Chondrocyte (in vitro differentiated cells): Measurements from ENCODE around the gene CHMP4B. TPM values are rescaled to one million over a fixed set of nuclear protein-coding genes. Genes with fewer than 3 reads are reported as not detected.

Experiments used
- DNase-seq: peaks from one replicate; pipeline ENCODE4 v3.0.0; 2021; ENCODE audit warnings: mixed read lengths, low spot score
- H3K27ac Mint-ChIP-seq: one replicate; pipeline ENCODE4 v1.8.0; 2021; ENCODE audit warnings: mild to moderate bottlenecking, moderate library complexity, mixed read lengths; ENCODE audit not compliant: unreplicated experiment
- H3K27me3 Mint-ChIP-seq: 2 replicates; pipeline ENCODE4 v1.8.0; 2021; ENCODE audit warnings: low read depth, mixed read lengths
- H3K36me3 Mint-ChIP-seq: 2 replicates; pipeline ENCODE4 v1.8.0; 2021; ENCODE audit warnings: low read depth, mixed read lengths
- H3K4me1 Mint-ChIP-seq: 2 replicates; pipeline ENCODE4 v1.8.0; 2021; ENCODE audit warnings: low read depth, mild to moderate bottlenecking, mixed read lengths
- H3K4me3 Mint-ChIP-seq: one replicate; pipeline ENCODE4 v1.8.0; 2021; ENCODE audit warnings: mild to moderate bottlenecking, moderate library complexity, mixed read lengths; ENCODE audit not compliant: unreplicated experiment
- H3K9me3 Mint-ChIP-seq: 2 replicates; pipeline ENCODE4 v1.8.0; 2021; ENCODE audit warnings: low read depth, mixed read lengths
- CTCF ChIP-seq: fragments of 200-600 bp; sonication (generic); IDR thresholded peaks from 2 replicates; pipeline ENCODE4 v1.5.0; 2021; ENCODE audit warnings: antibody characterized with exemption, mild to moderate bottlenecking, moderate library complexity
- total RNA-seq: library from RNA; stranded (reverse); gene quantifications from 3 replicates; pipeline ENCODE4 v1.2.1, GENCODE V29; 2021

The CHMP4B gene
- total RNA-seq, 1 donor from 2014 or later, result 122 TPM

GRCh38 chr20:33862709-33863403 is 51.7 kb downstream of the CHMP4B start:
- Mint-ChIP-seq H3K9me3 (no peaks in the 10 kb centered on the region), H3K36me3 (peaks cover 3% of the 10 kb centered on the region), H3K4me1 (no peaks in the 10 kb centered on the region), H3K27ac (no peak overlapping the region), H3K27me3 (peaks cover 8% of the 10 kb centered on the region), H3K4me3 (peak overlapping the region; percentile 29)
- peak; percentile 88 for TF ChIP-seq CTCF
- no peak for DNase-seq

- Mint-ChIP-seq H3K4me1 (no peaks in the 10 kb centered on the region), H3K9me3 (no peaks in the 10 kb centered on the region), H3K27me3 (peaks cover 17% of the 10 kb centered on the region), H3K27ac (no peak overlapping the region), H3K4me3 (no peak overlapping the region), H3K36me3 (peaks cover 4% of the 10 kb centered on the region)
- TF ChIP-seq CTCF, result no peak
- no peak for DNase-seq
These were observed 52.5 kb downstream of the CHMP4B start for GRCh38 chr20:33863440-33864323.

- no peak for DNase-seq
- H3K4me1 Mint-ChIP-seq, result no peaks in the 10 kb centered on the region
- no peak for TF ChIP-seq CTCF
- H3K27ac Mint-ChIP-seq, result no peak overlapping the region
- peaks cover 2% of the 10 kb centered on the region for H3K36me3 Mint-ChIP-seq
- peaks cover 24% of the 10 kb centered on the region for H3K27me3 Mint-ChIP-seq
- no peak overlapping the region for H3K4me3 Mint-ChIP-seq
- no peaks in the 10 kb centered on the region for H3K9me3 Mint-ChIP-seq
These were observed 53.3 kb downstream of the CHMP4B start for GRCh38 chr20:33864324-33864963.

GRCh38 chr20:33865761-33866370 is 54.7 kb downstream of the CHMP4B start:
- Mint-ChIP-seq H3K27me3 (peaks cover 24% of the 10 kb centered on the region), H3K9me3 (no peaks in the 10 kb centered on the region), H3K4me3 (no peak overlapping the region), H3K27ac (no peak overlapping the region), H3K36me3 (peaks cover 2% of the 10 kb centered on the region), H3K4me1 (no peaks in the 10 kb centered on the region)
- DNase-seq, result no peak
- TF ChIP-seq CTCF, result no peak
